GM23338 (cell line): ENCODE results near the gene ARHGAP4. TPM values are rescaled to one million over a fixed set of nuclear protein-coding genes. Genes with fewer than 3 reads are reported as not detected.

ENCODE experiments used
- ATAC-seq: fragments of 200-7000 bp; cut with Tn5 transposase; 3 replicates; pipeline ENCODE4 v1.9.1; 2020
- DNase-seq: peaks from one replicate; pipeline ENCODE4 v3.0.0-alpha.2; 2015; ENCODE audit warnings: low spot score
- H2AFZ ChIP-seq: fragments of 200-600 bp; sonication (generic); 2 replicates; pipeline ENCODE4 v1.8.0; 2016; ENCODE audit warnings: antibody characterized with exemption, mild to moderate bottlenecking, moderate library complexity
- H3F3A ChIP-seq: fragments of 200-600 bp; sonication (generic); replicated peaks from 2 replicates; pipeline ENCODE4 v1.8.0; 2017; ENCODE audit warnings: antibody characterized with exemption, mixed run types, low read depth
- H3K27ac ChIP-seq: fragments of 200-600 bp; sonication (generic); 2 replicates; pipeline ENCODE4 v1.6.1; 2016; ENCODE audit warnings: low read depth
- H3K27me3 ChIP-seq: fragments of 200-600 bp; sonication (generic); 2 replicates; pipeline ENCODE4 v1.8.0; 2016; ENCODE audit warnings: mild to moderate bottlenecking, mixed run types, moderate library complexity; ENCODE audit not compliant: insufficient read depth
- H3K36me3 ChIP-seq: fragments of 200-600 bp; sonication (generic); 2 replicates; pipeline ENCODE4 v1.8.0; 2016; ENCODE audit warnings: mild to moderate bottlenecking; ENCODE audit not compliant: insufficient read depth
- H3K4me1 ChIP-seq: fragments of 200-600 bp; sonication (generic); 2 replicates; pipeline ENCODE4 v1.8.0; 2016; ENCODE audit warnings: mild to moderate bottlenecking, moderate library complexity; ENCODE audit not compliant: insufficient read depth
- H3K4me2 ChIP-seq: fragments of 200-600 bp; sonication (generic); 2 replicates; pipeline ENCODE4 v1.7.1; 2017; ENCODE audit warnings: mixed run types
- H3K4me3 ChIP-seq: fragments of 200-600 bp; sonication (generic); 2 replicates; pipeline ENCODE4 v1.6.1; 2016; ENCODE audit warnings: mixed run types
- H3K79me2 ChIP-seq: fragments of 200-600 bp; sonication (generic); replicated peaks from 2 replicates; pipeline ENCODE4 v1.8.0; 2017; ENCODE audit warnings: mild to moderate bottlenecking; ENCODE audit not compliant: insufficient read depth
- H3K9me2 ChIP-seq: fragments of 200-600 bp; sonication (generic); 2 replicates; pipeline ENCODE4 v1.8.0; 2017; ENCODE audit not compliant: insufficient read depth
- H4K20me1 ChIP-seq: fragments of 200-600 bp; sonication (generic); replicated peaks from 2 replicates; pipeline ENCODE4 v1.8.0; 2017; ENCODE audit warnings: mild to moderate bottlenecking; ENCODE audit not compliant: insufficient read depth
- H3K27ac Mint-ChIP-seq: 2 replicates; pipeline ENCODE4 v1.8.0; 2020; ENCODE audit warnings: inconsistent platforms, mild to moderate bottlenecking, moderate library complexity, mixed read lengths
- H3K27me3 Mint-ChIP-seq: 3 replicates; pipeline ENCODE4 v1.8.0; 2022; ENCODE audit warnings: low read depth, mild to moderate bottlenecking, moderate library complexity, mixed read lengths, inconsistent platforms; ENCODE audit not compliant: insufficient read depth, poor library complexity
- H3K36me3 Mint-ChIP-seq: 3 replicates; pipeline ENCODE4 v1.8.0; 2021; ENCODE audit warnings: low read depth, mild to moderate bottlenecking, inconsistent platforms, moderate library complexity, mixed read lengths
- H3K4me1 Mint-ChIP-seq: 3 replicates; pipeline ENCODE4 v1.8.0; 2020; ENCODE audit warnings: mild to moderate bottlenecking, inconsistent platforms, mixed read lengths
- H3K4me3 Mint-ChIP-seq: 3 replicates; pipeline ENCODE4 v1.8.0; 2021; ENCODE audit warnings: moderate library complexity, mild to moderate bottlenecking, inconsistent platforms, mixed read lengths
- H3K9me3 Mint-ChIP-seq: 3 replicates; pipeline ENCODE4 v1.8.0; 2020; ENCODE audit warnings: moderate library complexity, mild to moderate bottlenecking, inconsistent platforms, mixed read lengths
- CREB1 ChIP-seq: fragments of 250-450 bp; sonication (Bioruptor Pico); IDR thresholded peaks from 2 replicates; pipeline ENCODE4 v1.5.0; 2020; ENCODE audit warnings: low read depth, mild to moderate bottlenecking, moderate library complexity
- EZH2 ChIP-seq: fragments of 200-600 bp; sonication (generic); IDR thresholded peaks from one replicate; pipeline ENCODE4 v1.8.0; 2017; ENCODE audit warnings: antibody characterized with exemption, mild to moderate bottlenecking, low read depth; ENCODE audit not compliant: unreplicated experiment
- EZH2phosphoT487 ChIP-seq: fragments of 200-600 bp; sonication (generic); IDR thresholded peaks from one replicate; pipeline ENCODE4 v1.8.1; 2018; ENCODE audit warnings: antibody characterized with exemption; ENCODE audit not compliant: unreplicated experiment
- JUNB ChIP-seq: IDR thresholded peaks from one replicate; pipeline ENCODE4 v1.6.1; 2016; ENCODE audit warnings: antibody characterized with exemption; ENCODE audit not compliant: unreplicated experiment
- NANOG ChIP-seq: IDR thresholded peaks from 2 replicates; pipeline ENCODE4 v1.6.1; 2016; ENCODE audit warnings: antibody characterized with exemption, borderline replicate concordance
- POLR2AphosphoS5 ChIP-seq: IDR thresholded peaks from 2 replicates; pipeline ENCODE4 v1.6.1; 2016; ENCODE audit warnings: antibody characterized with exemption, low read depth
- STAT1 ChIP-seq: IDR thresholded peaks from one replicate; pipeline ENCODE4 v1.6.1; 2016; ENCODE audit warnings: antibody characterized with exemption; ENCODE audit not compliant: unreplicated experiment
- ZNF114 ChIP-seq: fragments of 250-450 bp; sonication (Bioruptor Pico); IDR thresholded peaks from 2 replicates; pipeline ENCODE4 v1.5.0; 2020; ENCODE audit warnings: mild to moderate bottlenecking, moderate library complexity
- ZNF331 ChIP-seq: fragments of 250-450 bp; sonication (Bioruptor Pico); IDR thresholded peaks from 2 replicates; pipeline ENCODE4 v1.5.0; 2020; ENCODE audit warnings: low read depth, mild to moderate bottlenecking, moderate library complexity
- polyA plus RNA-seq: library from polyadenylated mRNA; unstranded; fragments of >200 nt; fragmentation: Nextera tagmentation; extraction: Ambion mirVana; gene quantifications from 2 replicates; pipeline ENCODE4 v1.2.1, GENCODE V29; 2016
- total RNA-seq: library from RNA; depleted of rRNA; stranded (reverse); fragments of >200 nt; shearing (Covaris generic); gene quantifications from 2 replicates; pipeline ENCODE4 v1.2.3, GENCODE V29; 2014
- TF ChIP-seq, protein P1 (sequence below): fragments of 250-450 bp; sonication (Bioruptor Pico); IDR thresholded peaks from 2 replicates; pipeline ENCODE4 v1.5.0; 2020; ENCODE audit warnings: mild to moderate bottlenecking, moderate library complexity
- TF ChIP-seq, protein P2 (sequence below): IDR thresholded peaks from one replicate; pipeline ENCODE4 v1.6.1; 2018; ENCODE audit warnings: antibody characterized with exemption; ENCODE audit not compliant: unreplicated experiment
- TF ChIP-seq, protein P3 (sequence below): IDR thresholded peaks from 2 replicates; pipeline ENCODE4 v1.6.1; 2016; ENCODE audit warnings: antibody characterized with exemption
- TF ChIP-seq, protein P4 (sequence below), 2 experiments: fragments of 200-600 bp in 1 of 2; sonication (generic) in 1 of 2; conservative IDR thresholded peaks; 2 replicates each; pipeline versions ENCODE4 v1.5.1 to v1.6.1; 2016 to 2017; ENCODE audit warnings: antibody characterized with exemption in 2 of 2, low read depth in 2 of 2, mild to moderate bottlenecking in 2 of 2, moderate library complexity in 1 of 2

The ARHGAP4 gene
- total and polyA plus RNA-seq, 2 experiments from 2014 or later: 21.5 to 59.5 TPM

DNA sequence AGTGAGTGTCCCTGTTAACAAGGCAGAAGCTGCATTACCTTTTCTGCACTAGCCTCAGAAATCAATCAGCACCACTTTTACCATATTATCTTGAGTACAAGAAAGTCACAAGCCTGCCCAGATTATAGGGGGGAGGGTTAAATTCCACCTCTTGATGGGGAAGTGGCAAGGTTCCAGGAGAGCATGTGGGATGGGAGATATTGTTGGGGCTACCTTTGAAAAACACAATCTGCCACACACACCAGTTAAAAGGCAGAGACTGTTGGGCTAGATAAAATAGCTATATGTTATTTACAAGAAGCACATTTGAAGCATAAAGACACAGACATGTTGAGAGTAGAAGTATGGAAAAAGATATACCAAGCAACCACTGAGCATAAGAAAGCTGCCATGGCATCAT is 28.2 kb downstream of the ARHGAP4 start:
- Mint-ChIP-seq H3K9me3 (no peaks in the 10 kb centered on the region; the same call in 2 of the 3 replicates), H3K4me3 (no peak overlapping the region), H3K27me3 (peaks cover 8% of the 10 kb centered on the region), H3K27ac (no peak overlapping the region), H3K4me1 (peaks cover 15% of the 10 kb centered on the region), H3K36me3 (no peaks in the 10 kb centered on the region)
- TF ChIP-seq ZNF114 (no peak), ZNF331 (CRISPR knock-in tag) (no peak), JUNB (no peak), STAT1 (no peak), CREB1 (no peak), POLR2AphosphoS5 (no peak), NANOG (no peak), EZH2 (no peak), EZH2phosphoT487 (no peak)
- TF ChIP-seq, protein P1, sequence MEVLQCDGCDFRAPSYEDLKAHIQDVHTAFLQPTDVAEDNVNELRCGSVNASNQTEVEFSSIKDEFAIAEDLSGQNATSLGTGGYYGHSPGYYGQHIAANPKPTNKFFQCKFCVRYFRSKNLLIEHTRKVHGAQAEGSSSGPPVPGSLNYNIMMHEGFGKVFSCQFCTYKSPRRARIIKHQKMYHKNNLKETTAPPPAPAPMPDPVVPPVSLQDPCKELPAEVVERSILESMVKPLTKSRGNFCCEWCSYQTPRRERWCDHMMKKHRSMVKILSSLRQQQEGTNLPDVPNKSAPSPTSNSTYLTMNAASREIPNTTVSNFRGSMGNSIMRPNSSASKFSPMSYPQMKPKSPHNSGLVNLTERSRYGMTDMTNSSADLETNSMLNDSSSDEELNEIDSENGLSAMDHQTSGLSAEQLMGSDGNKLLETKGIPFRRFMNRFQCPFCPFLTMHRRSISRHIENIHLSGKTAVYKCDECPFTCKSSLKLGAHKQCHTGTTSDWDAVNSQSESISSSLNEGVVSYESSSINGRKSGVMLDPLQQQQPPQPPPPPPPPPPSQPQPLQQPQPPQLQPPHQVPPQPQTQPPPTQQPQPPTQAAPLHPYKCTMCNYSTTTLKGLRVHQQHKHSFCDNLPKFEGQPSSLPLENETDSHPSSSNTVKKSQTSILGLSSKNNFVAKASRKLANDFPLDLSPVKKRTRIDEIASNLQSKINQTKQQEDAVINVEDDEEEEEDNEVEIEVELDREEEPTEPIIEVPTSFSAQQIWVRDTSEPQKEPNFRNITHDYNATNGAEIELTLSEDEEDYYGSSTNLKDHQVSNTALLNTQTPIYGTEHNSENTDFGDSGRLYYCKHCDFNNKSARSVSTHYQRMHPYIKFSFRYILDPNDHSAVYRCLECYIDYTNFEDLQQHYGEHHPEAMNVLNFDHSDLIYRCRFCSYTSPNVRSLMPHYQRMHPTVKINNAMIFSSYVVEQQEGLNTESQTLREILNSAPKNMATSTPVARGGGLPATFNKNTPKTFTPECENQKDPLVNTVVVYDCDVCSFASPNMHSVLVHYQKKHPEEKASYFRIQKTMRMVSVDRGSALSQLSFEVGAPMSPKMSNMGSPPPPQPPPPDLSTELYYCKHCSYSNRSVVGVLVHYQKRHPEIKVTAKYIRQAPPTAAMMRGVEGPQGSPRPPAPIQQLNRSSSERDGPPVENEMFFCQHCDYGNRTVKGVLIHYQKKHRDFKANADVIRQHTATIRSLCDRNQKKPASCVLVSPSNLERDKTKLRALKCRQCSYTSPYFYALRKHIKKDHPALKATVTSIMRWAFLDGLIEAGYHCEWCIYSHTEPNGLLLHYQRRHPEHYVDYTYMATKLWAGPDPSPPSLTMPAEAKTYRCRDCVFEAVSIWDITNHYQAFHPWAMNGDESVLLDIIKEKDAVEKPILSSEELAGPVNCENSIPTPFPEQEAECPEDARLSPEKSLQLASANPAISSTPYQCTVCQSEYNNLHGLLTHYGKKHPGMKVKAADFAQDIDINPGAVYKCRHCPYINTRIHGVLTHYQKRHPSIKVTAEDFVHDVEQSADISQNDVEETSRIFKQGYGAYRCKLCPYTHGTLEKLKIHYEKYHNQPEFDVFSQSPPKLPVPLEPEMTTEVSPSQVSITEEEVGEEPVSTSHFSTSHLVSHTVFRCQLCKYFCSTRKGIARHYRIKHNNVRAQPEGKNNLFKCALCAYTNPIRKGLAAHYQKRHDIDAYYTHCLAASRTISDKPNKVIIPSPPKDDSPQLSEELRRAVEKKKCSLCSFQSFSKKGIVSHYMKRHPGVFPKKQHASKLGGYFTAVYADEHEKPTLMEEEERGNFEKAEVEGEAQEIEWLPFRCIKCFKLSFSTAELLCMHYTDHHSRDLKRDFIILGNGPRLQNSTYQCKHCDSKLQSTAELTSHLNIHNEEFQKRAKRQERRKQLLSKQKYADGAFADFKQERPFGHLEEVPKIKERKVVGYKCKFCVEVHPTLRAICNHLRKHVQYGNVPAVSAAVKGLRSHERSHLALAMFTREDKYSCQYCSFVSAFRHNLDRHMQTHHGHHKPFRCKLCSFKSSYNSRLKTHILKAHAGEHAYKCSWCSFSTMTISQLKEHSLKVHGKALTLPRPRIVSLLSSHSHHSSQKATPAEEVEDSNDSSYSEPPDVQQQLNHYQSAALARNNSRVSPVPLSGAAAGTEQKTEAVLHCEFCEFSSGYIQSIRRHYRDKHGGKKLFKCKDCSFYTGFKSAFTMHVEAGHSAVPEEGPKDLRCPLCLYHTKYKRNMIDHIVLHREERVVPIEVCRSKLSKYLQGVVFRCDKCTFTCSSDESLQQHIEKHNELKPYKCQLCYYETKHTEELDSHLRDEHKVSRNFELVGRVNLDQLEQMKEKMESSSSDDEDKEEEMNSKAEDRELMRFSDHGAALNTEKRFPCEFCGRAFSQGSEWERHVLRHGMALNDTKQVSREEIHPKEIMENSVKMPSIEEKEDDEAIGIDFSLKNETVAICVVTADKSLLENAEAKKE (CRISPR knock-in tag): no peak
- TF ChIP-seq, protein P2, sequence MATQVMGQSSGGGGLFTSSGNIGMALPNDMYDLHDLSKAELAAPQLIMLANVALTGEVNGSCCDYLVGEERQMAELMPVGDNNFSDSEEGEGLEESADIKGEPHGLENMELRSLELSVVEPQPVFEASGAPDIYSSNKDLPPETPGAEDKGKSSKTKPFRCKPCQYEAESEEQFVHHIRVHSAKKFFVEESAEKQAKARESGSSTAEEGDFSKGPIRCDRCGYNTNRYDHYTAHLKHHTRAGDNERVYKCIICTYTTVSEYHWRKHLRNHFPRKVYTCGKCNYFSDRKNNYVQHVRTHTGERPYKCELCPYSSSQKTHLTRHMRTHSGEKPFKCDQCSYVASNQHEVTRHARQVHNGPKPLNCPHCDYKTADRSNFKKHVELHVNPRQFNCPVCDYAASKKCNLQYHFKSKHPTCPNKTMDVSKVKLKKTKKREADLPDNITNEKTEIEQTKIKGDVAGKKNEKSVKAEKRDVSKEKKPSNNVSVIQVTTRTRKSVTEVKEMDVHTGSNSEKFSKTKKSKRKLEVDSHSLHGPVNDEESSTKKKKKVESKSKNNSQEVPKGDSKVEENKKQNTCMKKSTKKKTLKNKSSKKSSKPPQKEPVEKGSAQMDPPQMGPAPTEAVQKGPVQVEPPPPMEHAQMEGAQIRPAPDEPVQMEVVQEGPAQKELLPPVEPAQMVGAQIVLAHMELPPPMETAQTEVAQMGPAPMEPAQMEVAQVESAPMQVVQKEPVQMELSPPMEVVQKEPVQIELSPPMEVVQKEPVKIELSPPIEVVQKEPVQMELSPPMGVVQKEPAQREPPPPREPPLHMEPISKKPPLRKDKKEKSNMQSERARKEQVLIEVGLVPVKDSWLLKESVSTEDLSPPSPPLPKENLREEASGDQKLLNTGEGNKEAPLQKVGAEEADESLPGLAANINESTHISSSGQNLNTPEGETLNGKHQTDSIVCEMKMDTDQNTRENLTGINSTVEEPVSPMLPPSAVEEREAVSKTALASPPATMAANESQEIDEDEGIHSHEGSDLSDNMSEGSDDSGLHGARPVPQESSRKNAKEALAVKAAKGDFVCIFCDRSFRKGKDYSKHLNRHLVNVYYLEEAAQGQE: no peak
- TF ChIP-seq, protein P3, sequence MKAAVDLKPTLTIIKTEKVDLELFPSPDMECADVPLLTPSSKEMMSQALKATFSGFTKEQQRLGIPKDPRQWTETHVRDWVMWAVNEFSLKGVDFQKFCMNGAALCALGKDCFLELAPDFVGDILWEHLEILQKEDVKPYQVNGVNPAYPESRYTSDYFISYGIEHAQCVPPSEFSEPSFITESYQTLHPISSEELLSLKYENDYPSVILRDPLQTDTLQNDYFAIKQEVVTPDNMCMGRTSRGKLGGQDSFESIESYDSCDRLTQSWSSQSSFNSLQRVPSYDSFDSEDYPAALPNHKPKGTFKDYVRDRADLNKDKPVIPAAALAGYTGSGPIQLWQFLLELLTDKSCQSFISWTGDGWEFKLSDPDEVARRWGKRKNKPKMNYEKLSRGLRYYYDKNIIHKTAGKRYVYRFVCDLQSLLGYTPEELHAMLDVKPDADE: no peak
- TF ChIP-seq, protein P4, sequence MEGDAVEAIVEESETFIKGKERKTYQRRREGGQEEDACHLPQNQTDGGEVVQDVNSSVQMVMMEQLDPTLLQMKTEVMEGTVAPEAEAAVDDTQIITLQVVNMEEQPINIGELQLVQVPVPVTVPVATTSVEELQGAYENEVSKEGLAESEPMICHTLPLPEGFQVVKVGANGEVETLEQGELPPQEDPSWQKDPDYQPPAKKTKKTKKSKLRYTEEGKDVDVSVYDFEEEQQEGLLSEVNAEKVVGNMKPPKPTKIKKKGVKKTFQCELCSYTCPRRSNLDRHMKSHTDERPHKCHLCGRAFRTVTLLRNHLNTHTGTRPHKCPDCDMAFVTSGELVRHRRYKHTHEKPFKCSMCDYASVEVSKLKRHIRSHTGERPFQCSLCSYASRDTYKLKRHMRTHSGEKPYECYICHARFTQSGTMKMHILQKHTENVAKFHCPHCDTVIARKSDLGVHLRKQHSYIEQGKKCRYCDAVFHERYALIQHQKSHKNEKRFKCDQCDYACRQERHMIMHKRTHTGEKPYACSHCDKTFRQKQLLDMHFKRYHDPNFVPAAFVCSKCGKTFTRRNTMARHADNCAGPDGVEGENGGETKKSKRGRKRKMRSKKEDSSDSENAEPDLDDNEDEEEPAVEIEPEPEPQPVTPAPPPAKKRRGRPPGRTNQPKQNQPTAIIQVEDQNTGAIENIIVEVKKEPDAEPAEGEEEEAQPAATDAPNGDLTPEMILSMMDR (conservative IDR thresholded peaks at IDR 0.05; ENCODE audit: low read depth in 2 of 2): no peak
- peaks cover 5% of the 10 kb centered on the region; the same call in 1 of the 2 replicates for H3K4me1 ChIP-seq
- DNase-seq: no peak
- H4K20me1 ChIP-seq: no peaks in the 10 kb centered on the region
- H3K27me3 ChIP-seq: no peaks in the 10 kb centered on the region
- no peak overlapping the region for H2AFZ ChIP-seq
- H3K79me2 ChIP-seq: no peaks in the 10 kb centered on the region
- no peak overlapping the region for H3K4me2 ChIP-seq
- ATAC-seq: no peak
- no peaks in the 10 kb centered on the region for H3F3A ChIP-seq
- no peak overlapping the region for H3K27ac ChIP-seq
- H3K4me3 ChIP-seq: no peak overlapping the region
- H3K9me2 ChIP-seq: no peaks in the 10 kb centered on the region
- no peaks in the 10 kb centered on the region for H3K36me3 ChIP-seq
